ENCODE measurements around the gene CLCN7. TPM values are rescaled to one million over a fixed set of nuclear protein-coding genes. Genes with fewer than 3 reads are reported as not detected.
"Not testable (repeated sequence)": the region's sequence is repeated elsewhere in the genome, so short reads cannot be mapped to it uniquely, and the experiment has no call there.

Gene CLCN7
- total RNA-seq, 2 donors from 2014 or later = 51.9 to 108 TPM

DNA sequence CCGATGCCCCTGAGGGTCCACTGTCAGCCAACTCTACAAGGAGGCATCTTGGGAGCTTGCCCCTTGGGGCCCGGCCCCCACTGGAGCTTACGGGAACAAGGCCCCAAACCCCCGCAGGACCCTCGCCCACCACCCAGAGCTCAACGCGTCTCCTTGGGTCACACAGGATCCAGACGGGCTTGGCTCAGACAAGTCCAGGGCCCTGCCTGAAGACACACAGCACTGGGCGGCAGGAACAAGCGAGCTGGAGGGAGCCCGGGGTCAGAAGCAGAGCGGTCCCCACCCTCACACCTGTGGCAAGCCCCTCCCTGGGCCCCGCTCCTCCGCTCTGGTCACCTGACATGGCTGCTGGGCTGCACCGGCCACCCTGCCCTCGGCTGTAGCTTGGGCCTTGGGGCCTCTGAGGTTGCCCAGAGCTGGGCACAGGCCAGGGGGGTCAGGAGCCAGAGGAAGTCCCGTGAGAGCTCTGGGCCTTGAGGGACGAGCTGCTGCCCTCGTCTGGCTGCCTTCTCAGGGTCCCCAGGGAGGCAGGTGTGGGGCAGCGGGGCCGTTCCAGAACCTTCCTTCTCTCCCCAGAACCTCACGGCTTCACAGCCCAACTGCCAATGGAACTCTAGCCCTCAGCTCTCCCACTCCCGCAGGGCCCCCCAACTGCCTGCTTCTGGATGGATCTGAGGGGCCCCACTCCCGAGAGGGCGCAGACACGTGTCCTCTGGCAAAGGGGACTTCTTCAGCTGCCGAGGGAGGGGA, 30.7 kb downstream of the CLCN7 start, which contains the start of gene CCDC154:
Gene CCDC154, minus strand, starts transcription at position 577 of the 750 bp plus-strand sequence. Its CDS starts 234 bp downstream, at position 343.
- no peak within 1 kb of the TSS for H3K27ac ChIP-seq
- TF ChIP-seq CTCF (IDR thresholded peaks at IDR 0.05) (no peak), POLR2A (IDR thresholded peaks at IDR 0.05) (no peak), POLR2AphosphoS5 (IDR thresholded peaks at IDR 0.05) (no peak)
- H3K27me3 ChIP-seq (replicated peaks; ENCODE audit: insufficient read depth) = no peaks in the 10 kb centered on the region
- 78% methylated on average over 26 of the region's 27 CpGs for WGBS
- no peak within 1 kb of the TSS for H3K4me3 ChIP-seq
- intact Hi-C loops (cut with DNase I) = no loop called here
- DNase-seq (ENCODE audit: low spot score) = no peak
- H3K4me1 ChIP-seq (replicated peaks) = no peaks in the 10 kb centered on the region
- H3K9me3 ChIP-seq = no peaks in the 10 kb centered on the region
- no peaks in the 10 kb centered on the region for H3K36me3 ChIP-seq

DNA sequence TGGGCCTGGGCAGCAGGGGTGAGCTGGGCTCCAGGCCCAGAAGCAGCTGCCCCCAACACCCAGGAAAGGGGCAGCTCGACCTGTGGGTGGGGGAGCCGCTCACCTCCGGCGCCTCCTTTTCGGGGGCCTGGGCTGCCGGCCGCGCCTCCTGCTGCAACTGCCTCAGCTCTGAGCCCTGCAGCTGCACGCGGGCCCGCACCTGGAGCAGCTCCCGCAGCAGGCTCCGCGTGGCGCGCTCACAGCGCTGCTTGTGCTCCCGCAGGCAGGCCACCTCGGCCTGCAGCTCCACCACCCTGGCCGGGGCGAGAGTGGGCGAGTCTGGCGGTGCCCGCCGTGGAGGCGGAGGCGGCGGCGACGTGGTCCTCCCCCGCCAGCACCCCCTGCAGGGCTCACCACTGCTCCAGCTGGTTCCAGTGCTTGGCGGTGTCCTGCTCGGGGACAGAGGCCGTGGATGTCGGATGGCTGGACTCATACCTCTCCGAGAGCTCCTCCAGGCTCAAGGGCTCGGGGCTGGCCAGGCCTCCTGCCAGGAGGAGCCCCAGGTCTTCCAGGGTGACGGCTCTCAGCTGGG, 31.3 kb downstream of the CLCN7 start:
- 80% methylated on average over 34 of the region's 38 CpGs for WGBS
- TF ChIP-seq POLR2A (IDR thresholded peaks at IDR 0.05) (no peak), POLR2AphosphoS5 (IDR thresholded peaks at IDR 0.05) (no peak), CTCF (IDR thresholded peaks at IDR 0.05) (no peak)
- intact Hi-C loops (cut with DNase I) = no loop called here

GRCh38 chr16:1442697-1443096, 32.1 kb downstream of the CLCN7 start:
- Histone ChIP-seq H3K9me3 (no peaks in the 10 kb centered on the region), H3K4me1 (replicated peaks) (no peaks in the 10 kb centered on the region), H3K27me3 (replicated peaks; ENCODE audit: insufficient read depth) (no peaks in the 10 kb centered on the region), H3K27ac (no peak overlapping the region), H3K4me3 (no peak overlapping the region), H3K36me3 (no peaks in the 10 kb centered on the region)
- TF ChIP-seq CTCF (IDR thresholded peaks at IDR 0.05) (no peak), POLR2AphosphoS5 (IDR thresholded peaks at IDR 0.05) (no peak), POLR2A (IDR thresholded peaks at IDR 0.05) (no peak)
- DNase-seq (ENCODE audit: low spot score) = no peak
- 90% methylated on average over 15 of the region's 24 CpGs for WGBS
- intact Hi-C loops (cut with DNase I) = no loop called here

More for the DNA sequence above, 31.3 kb downstream of the CLCN7 start:
- H3K4me3 ChIP-seq = no peak overlapping the region
- H3K4me1 ChIP-seq (replicated peaks) = no peaks in the 10 kb centered on the region
- no peaks in the 10 kb centered on the region for H3K9me3 ChIP-seq
- H3K36me3 ChIP-seq = no peaks in the 10 kb centered on the region
- H3K27me3 ChIP-seq (replicated peaks; ENCODE audit: insufficient read depth) = no peaks in the 10 kb centered on the region
- H3K27ac ChIP-seq = no peak overlapping the region
- no peak for DNase-seq (ENCODE audit: low spot score)

DNA sequence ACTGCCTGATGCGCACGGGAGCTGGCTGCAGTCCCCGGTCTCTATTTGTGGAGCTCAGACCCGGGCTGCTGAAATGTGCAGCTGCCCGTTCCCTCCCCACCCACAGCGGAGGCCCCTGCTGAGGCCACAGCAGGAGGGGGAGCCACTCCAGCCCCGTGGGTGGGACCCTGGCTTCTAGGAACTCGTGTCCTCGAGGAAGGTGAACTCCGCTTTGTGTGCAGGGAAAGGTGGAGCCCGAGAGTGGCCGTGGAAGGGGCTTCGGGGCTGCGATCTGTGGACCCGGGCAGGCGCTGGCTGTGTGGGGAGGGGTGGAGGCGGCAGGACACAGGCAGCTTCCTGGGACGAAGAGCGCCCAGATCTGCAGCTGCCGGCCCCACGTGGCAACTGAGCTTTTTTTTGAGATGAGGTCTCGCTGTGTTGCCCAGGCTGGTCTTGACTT, 33.4 kb downstream of the CLCN7 start:
- 71% methylated on average over 22 of the region's 22 CpGs for WGBS
- no peak overlapping the region for H3K4me3 ChIP-seq
- no peak for TF ChIP-seq CTCF (IDR thresholded peaks at IDR 0.05)
- no peak for TF ChIP-seq POLR2A (IDR thresholded peaks at IDR 0.05)
- H3K27me3 ChIP-seq (replicated peaks; ENCODE audit: insufficient read depth) = no peaks in the 10 kb centered on the region
- intact Hi-C loops (cut with DNase I) = no loop called here
- no peaks in the 10 kb centered on the region for H3K4me1 ChIP-seq (replicated peaks)
- no peak for DNase-seq (ENCODE audit: low spot score)
- no peaks in the 10 kb centered on the region for H3K9me3 ChIP-seq
- no peaks in the 10 kb centered on the region for H3K36me3 ChIP-seq
- H3K27ac ChIP-seq = no peak overlapping the region

DNA sequence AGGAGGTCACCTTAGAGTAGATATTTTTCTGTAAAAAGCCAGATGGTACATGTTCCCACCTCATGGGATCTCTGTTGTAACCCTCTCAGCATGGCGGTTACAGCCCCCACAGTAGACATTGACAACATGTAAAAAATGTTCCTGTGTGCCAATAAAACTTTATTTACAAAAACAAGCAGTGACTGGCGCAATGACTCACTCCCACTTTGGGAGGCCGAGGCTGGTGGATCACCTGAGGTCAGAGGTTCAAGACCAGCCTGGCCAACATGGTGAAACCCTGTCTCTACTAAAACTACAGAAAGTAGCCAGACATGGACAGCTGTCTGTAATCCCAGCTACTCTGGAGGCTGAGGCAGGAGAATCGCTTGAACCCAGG, 35.1 kb downstream of the CLCN7 start:
- H3K27ac ChIP-seq; intact Hi-C loops (cut with DNase I); H3K36me3 ChIP-seq; DNase-seq (ENCODE audit: low spot score); H3K4me3 ChIP-seq; H3K27me3 ChIP-seq (replicated peaks; ENCODE audit: insufficient read depth); H3K9me3 ChIP-seq; H3K4me1 ChIP-seq (replicated peaks): not testable (repeated sequence)
- WGBS = 89% methylated on average over 4 of the region's 4 CpGs

Measured in prostate gland (tissue), 2 donors.